ENCODE results near the gene TMED10.

DNA sequence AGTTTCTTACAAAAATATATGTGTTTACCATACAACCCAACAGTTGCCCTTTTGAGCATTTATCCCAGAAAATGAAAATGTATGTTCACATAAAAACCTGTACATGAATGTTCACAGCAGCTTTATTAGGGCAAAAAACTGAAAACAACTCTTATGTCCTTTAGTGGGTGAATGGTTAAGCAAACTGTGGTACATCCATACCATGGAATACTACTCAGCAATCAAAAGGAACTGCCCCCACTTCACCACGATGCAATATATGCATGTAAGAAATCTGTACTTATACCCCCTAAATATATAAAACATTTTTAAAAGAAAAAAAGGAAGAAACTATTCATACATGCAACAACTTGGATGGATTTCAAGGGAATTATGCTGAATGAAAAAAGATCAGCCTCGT is 42.8 kb downstream of the TMED10 start:
- TF ChIP-seq POLR2A (IDR thresholded peaks at IDR 0.05) = no peak
- TF ChIP-seq, protein P1, sequence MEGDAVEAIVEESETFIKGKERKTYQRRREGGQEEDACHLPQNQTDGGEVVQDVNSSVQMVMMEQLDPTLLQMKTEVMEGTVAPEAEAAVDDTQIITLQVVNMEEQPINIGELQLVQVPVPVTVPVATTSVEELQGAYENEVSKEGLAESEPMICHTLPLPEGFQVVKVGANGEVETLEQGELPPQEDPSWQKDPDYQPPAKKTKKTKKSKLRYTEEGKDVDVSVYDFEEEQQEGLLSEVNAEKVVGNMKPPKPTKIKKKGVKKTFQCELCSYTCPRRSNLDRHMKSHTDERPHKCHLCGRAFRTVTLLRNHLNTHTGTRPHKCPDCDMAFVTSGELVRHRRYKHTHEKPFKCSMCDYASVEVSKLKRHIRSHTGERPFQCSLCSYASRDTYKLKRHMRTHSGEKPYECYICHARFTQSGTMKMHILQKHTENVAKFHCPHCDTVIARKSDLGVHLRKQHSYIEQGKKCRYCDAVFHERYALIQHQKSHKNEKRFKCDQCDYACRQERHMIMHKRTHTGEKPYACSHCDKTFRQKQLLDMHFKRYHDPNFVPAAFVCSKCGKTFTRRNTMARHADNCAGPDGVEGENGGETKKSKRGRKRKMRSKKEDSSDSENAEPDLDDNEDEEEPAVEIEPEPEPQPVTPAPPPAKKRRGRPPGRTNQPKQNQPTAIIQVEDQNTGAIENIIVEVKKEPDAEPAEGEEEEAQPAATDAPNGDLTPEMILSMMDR (IDR thresholded peaks at IDR 0.05) = no peak
